HCT116 (cell line): ENCODE results near the gene RPS6KC1. TPM values are rescaled to one million over a fixed set of nuclear protein-coding genes. Genes with fewer than 3 reads are reported as not detected.

Source experiments
- ATAC-seq: fragments of 200-7000 bp; cut with Tn5 transposase; 2 replicates; pipeline ENCODE4 v1.9.1; 2020; ENCODE audit warnings: mild to moderate bottlenecking, moderate library complexity
- BruUV-seq: library from RNA; stranded (reverse); fragments of 400-500 nt; replicated peaks from 2 replicates; lab custom pipeline; 2021; lab: Mats Ljungman, UMichigan
- CTCF ChIA-PET: fragments of 300-600 bp; sonication (Branson Sonifier 250); formaldehyde crosslinking; loops from one replicate; lab custom pipeline; 2021; ENCODE audit warnings: antibody characterized with exemption; lab: Charles Lee
- POLR2A ChIA-PET: fragments of 300-600, 350-600 bp; sonication (Branson Sonifier 250); formaldehyde crosslinking; loops from one replicate; lab custom pipeline; 2021; ENCODE audit warnings: antibody characterized with exemption; lab: Charles Lee
- RAD21 ChIA-PET, 2 experiments: fragments of 300-600 bp; sonication (Branson Sonifier 250); formaldehyde crosslinking; loops; one replicate each; lab custom pipeline; 2023; ENCODE audit warnings: low total read pairs in 2 of 2; ENCODE audit not compliant: uncharacterized antibody in 2 of 2, unreplicated experiment in 2 of 2, low non-redundant PET in 1 of 2; lab: Charles Lee
- DNase-seq: peaks from one replicate; pipeline ENCODE4 v3.0.0-alpha.2; 2010; ENCODE audit warnings: low read depth, low spot score
- H2AFZ ChIP-seq: fragments of 200-600 bp; shearing (Covaris generic), sonication (generic); 2 replicates; pipeline ENCODE4 v1.6.1; 2017; ENCODE audit warnings: low read depth, mixed run types, mixed read lengths, antibody characterized with exemption, low read length; ENCODE audit not compliant: poor library complexity, severe bottlenecking
- H3K27ac ChIP-seq: 2 replicates; pipeline ENCODE4 v1.5.1; 2012; ENCODE audit warnings: low read depth, low read length
- H3K27me3 ChIP-seq: fragments of 200-600 bp; sonication (generic); 2 replicates; pipeline ENCODE4 v1.6.1; 2016; ENCODE audit warnings: mixed run types, low read length, mixed read lengths; ENCODE audit not compliant: insufficient read depth
- H3K36me3 ChIP-seq, 2 experiments: fragments of 200-500 bp in 1 of 2; fragments of 200-600 bp in 1 of 2; sonication (Bioruptor generic) in 1 of 2; sonication (generic) in 1 of 2; 2 replicates each; pipeline versions ENCODE4 v1.5.1 to v1.6.1; 2014 to 2016; ENCODE audit warnings: low read length in 2 of 2, inconsistent platforms in 1 of 2, mixed read lengths in 1 of 2, mixed run types in 1 of 2; ENCODE audit not compliant: insufficient read depth in 2 of 2, control insufficient read depth in 1 of 2
- H3K4me1 ChIP-seq, 2 experiments: fragments of 200-600 bp in 1 of 2; sonication (generic) in 1 of 2; 2 replicates each; pipeline versions ENCODE4 v1.5.1 to v1.6.1; 2012 to 2017; ENCODE audit warnings: low read length in 2 of 2, inconsistent platforms in 1 of 2, mild to moderate bottlenecking in 1 of 2, mixed read lengths in 1 of 2, mixed run types in 1 of 2, moderate library complexity in 1 of 2; ENCODE audit not compliant: insufficient read depth in 2 of 2, control insufficient read depth in 1 of 2
- H3K4me2 ChIP-seq: fragments of 200-600 bp; sonication (generic); 2 replicates; pipeline ENCODE4 v1.6.1; 2017; ENCODE audit warnings: mixed run types, low read length, mixed read lengths
- H3K4me3 ChIP-seq, 2 experiments: fragments of 200-600 bp in 1 of 2; sonication (generic) in 1 of 2; replicated peaks in 1 of 2; 2 replicates each; pipeline ENCODE4 v1.5.1; 2011 to 2016; ENCODE audit warnings: low read length in 2 of 2, control low read depth in 1 of 2, low read depth in 1 of 2, mild to moderate bottlenecking in 1 of 2, mixed read lengths in 1 of 2, mixed run types in 1 of 2
- H3K79me2 ChIP-seq: fragments of 200-600 bp; sonication (generic); 2 replicates; pipeline ENCODE4 v1.6.1; 2017; ENCODE audit warnings: mild to moderate bottlenecking, mixed run types, low read length, moderate library complexity, mixed read lengths; ENCODE audit not compliant: insufficient read depth
- H3K9ac ChIP-seq: fragments of 200-600 bp; sonication (generic); 2 replicates; pipeline ENCODE4 v1.6.1; 2016; ENCODE audit warnings: low read length, mixed read lengths
- H3K9me2 ChIP-seq: fragments of 200-600 bp; sonication (generic), shearing (Covaris generic); 2 replicates; pipeline ENCODE4 v1.6.1; 2017; ENCODE audit warnings: mixed run types, mild to moderate bottlenecking, moderate library complexity; ENCODE audit not compliant: insufficient read depth
- H3K9me3 ChIP-seq, 2 experiments: fragments of 200-500 bp in 1 of 2; fragments of 200-600 bp in 1 of 2; sonication (Bioruptor generic) in 1 of 2; sonication (generic) in 1 of 2; 2 replicates each; pipeline ENCODE4 v1.6.1; 2014 to 2017; ENCODE audit warnings: low read length in 2 of 2, mixed read lengths in 2 of 2, inconsistent platforms in 1 of 2, low read depth in 1 of 2, mild to moderate bottlenecking in 1 of 2, mixed run types in 1 of 2, moderate library complexity in 1 of 2; ENCODE audit not compliant: control insufficient read depth in 1 of 2, insufficient read depth in 1 of 2
- H4K20me1 ChIP-seq: fragments of 200-600 bp; sonication (generic), shearing (Covaris generic); 2 replicates; pipeline ENCODE4 v1.6.1; 2017; ENCODE audit warnings: mixed run types, mild to moderate bottlenecking, moderate library complexity; ENCODE audit not compliant: insufficient read depth
- CBX3 ChIP-seq: IDR thresholded peaks from 2 replicates; pipeline ENCODE4 v1.6.1; 2012; ENCODE audit warnings: low read depth
- CEBPB ChIP-seq: IDR thresholded peaks from 2 replicates; pipeline ENCODE4 v1.6.1; 2012; ENCODE audit warnings: low read depth
- EGR1 ChIP-seq: IDR thresholded peaks from 2 replicates; pipeline ENCODE4 v1.6.1; 2012; ENCODE audit warnings: low read depth
- ELF1 ChIP-seq: IDR thresholded peaks from 2 replicates; pipeline ENCODE4 v1.6.1; 2012; ENCODE audit warnings: low read depth, borderline replicate concordance
- EZH2 ChIP-seq: fragments of 200-600 bp; sonication (generic); IDR thresholded peaks from 2 replicates; pipeline ENCODE4 v1.6.1; 2017; ENCODE audit warnings: antibody characterized with exemption, mixed run types
- EZH2phosphoT487 ChIP-seq: fragments of 200-600 bp; IDR thresholded peaks from 2 replicates; pipeline ENCODE4 v1.6.1; 2018; ENCODE audit warnings: antibody characterized with exemption, borderline replicate concordance
- FOSL1 ChIP-seq: IDR thresholded peaks from 2 replicates; pipeline ENCODE4 v1.6.1; 2012; ENCODE audit warnings: low read depth
- JUND ChIP-seq: IDR thresholded peaks from 2 replicates; pipeline ENCODE4 v1.6.1; 2012
- POLR2A ChIP-seq: IDR thresholded peaks from 2 replicates; pipeline ENCODE4 v1.7.0; 2011; ENCODE audit warnings: borderline replicate concordance; ENCODE audit not compliant: insufficient read depth, insufficient read length; ENCODE audit errors: extremely low read depth
- POLR2AphosphoS5 ChIP-seq: IDR thresholded peaks from 2 replicates; pipeline ENCODE4 v1.6.1; 2011; ENCODE audit warnings: mild to moderate bottlenecking, low read depth, low read length, moderate library complexity
- SIN3A ChIP-seq: IDR thresholded peaks from 2 replicates; pipeline ENCODE4 v1.6.1; 2012; ENCODE audit warnings: low read depth
- SP1 ChIP-seq: IDR thresholded peaks from 2 replicates; pipeline ENCODE4 v1.6.1; 2012; ENCODE audit warnings: low read depth
- SRF ChIP-seq: IDR thresholded peaks from 2 replicates; pipeline ENCODE4 v1.6.1; 2012; ENCODE audit warnings: low read depth
- TCF7L2 ChIP-seq: IDR thresholded peaks from 2 replicates; pipeline ENCODE4 v1.7.0; 2011; ENCODE audit warnings: borderline replicate concordance, inconsistent platforms; ENCODE audit not compliant: insufficient read depth, insufficient read length; ENCODE audit errors: extremely low read depth
- YY1 ChIP-seq: IDR thresholded peaks from 2 replicates; pipeline ENCODE4 v1.6.1; 2011; ENCODE audit warnings: low read length, low read depth, moderate library complexity, mild to moderate bottlenecking; ENCODE audit not compliant: insufficient replicate concordance; ENCODE audit errors: extremely low read depth
- ZFX ChIP-seq: fragments of 450-650 bp; IDR thresholded peaks from 2 replicates; pipeline ENCODE4 v1.6.1; 2017
- ZNF274 ChIP-seq: fragments of 200-500 bp; sonication (Bioruptor generic); IDR thresholded peaks from 2 replicates; pipeline ENCODE4 v1.6.1; 2014; ENCODE audit warnings: mild to moderate bottlenecking, low read depth, low read length, inconsistent platforms
- intact Hi-C: fragments of 100-400 bp; cut with micrococcal nuclease; formaldehyde crosslinking; loops from 2 replicates; pipeline ENCODE4 v1.10.0; 2022
- total RNA-seq: library from RNA; stranded (reverse); gene quantifications from one replicate; pipeline ENCODE4 v1.2.1, GENCODE V29; 2021; ENCODE audit not compliant: unreplicated experiment
- TF ChIP-seq, protein P1 (sequence below): IDR thresholded peaks from 2 replicates; pipeline ENCODE4 v1.6.1; 2012; ENCODE audit warnings: low read depth
- TF ChIP-seq, protein P2 (sequence below): IDR thresholded peaks from 2 replicates; pipeline ENCODE4 v1.6.1; 2012
- TF ChIP-seq, protein P3 (sequence below): IDR thresholded peaks from 2 replicates; pipeline ENCODE4 v1.6.1; 2012

RPS6KC1 gene
- total RNA-seq, 1 experiment from 2014 or later, result 15.9 TPM

- no peak overlapping the region for H3K4me3 ChIP-seq
- H2AFZ ChIP-seq, result no peak overlapping the region
- H3K9me3 ChIP-seq, result no peaks in the 10 kb centered on the region
- H3K27ac ChIP-seq, result no peak overlapping the region
- no peak for DNase-seq
- no peaks in the 10 kb centered on the region for H3K36me3 ChIP-seq
- peaks cover 64% of the 10 kb centered on the region for H3K79me2 ChIP-seq
- H4K20me1 ChIP-seq, result peaks cover 9% of the 10 kb centered on the region; the same call in 1 of the 2 replicates
- no peak overlapping the region for H3K9ac ChIP-seq
- H3K4me2 ChIP-seq, result no peak overlapping the region
- H3K27me3 ChIP-seq, result no peaks in the 10 kb centered on the region
- TF ChIP-seq JUND, result no peak
- TF ChIP-seq TCF7L2, result no peak
- no peak for TF ChIP-seq SIN3A
- no peak for TF ChIP-seq EZH2
- TF ChIP-seq, protein P1, sequence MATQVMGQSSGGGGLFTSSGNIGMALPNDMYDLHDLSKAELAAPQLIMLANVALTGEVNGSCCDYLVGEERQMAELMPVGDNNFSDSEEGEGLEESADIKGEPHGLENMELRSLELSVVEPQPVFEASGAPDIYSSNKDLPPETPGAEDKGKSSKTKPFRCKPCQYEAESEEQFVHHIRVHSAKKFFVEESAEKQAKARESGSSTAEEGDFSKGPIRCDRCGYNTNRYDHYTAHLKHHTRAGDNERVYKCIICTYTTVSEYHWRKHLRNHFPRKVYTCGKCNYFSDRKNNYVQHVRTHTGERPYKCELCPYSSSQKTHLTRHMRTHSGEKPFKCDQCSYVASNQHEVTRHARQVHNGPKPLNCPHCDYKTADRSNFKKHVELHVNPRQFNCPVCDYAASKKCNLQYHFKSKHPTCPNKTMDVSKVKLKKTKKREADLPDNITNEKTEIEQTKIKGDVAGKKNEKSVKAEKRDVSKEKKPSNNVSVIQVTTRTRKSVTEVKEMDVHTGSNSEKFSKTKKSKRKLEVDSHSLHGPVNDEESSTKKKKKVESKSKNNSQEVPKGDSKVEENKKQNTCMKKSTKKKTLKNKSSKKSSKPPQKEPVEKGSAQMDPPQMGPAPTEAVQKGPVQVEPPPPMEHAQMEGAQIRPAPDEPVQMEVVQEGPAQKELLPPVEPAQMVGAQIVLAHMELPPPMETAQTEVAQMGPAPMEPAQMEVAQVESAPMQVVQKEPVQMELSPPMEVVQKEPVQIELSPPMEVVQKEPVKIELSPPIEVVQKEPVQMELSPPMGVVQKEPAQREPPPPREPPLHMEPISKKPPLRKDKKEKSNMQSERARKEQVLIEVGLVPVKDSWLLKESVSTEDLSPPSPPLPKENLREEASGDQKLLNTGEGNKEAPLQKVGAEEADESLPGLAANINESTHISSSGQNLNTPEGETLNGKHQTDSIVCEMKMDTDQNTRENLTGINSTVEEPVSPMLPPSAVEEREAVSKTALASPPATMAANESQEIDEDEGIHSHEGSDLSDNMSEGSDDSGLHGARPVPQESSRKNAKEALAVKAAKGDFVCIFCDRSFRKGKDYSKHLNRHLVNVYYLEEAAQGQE, result no peak
- TF ChIP-seq EGR1, result no peak
- no peak for TF ChIP-seq SP1
- TF ChIP-seq SRF, result no peak
- no peak for TF ChIP-seq POLR2A
- no peak for TF ChIP-seq ZNF274
- no peak for TF ChIP-seq YY1
- TF ChIP-seq, protein P2, sequence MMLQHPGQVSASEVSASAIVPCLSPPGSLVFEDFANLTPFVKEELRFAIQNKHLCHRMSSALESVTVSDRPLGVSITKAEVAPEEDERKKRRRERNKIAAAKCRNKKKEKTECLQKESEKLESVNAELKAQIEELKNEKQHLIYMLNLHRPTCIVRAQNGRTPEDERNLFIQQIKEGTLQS, result no peak
- TF ChIP-seq FOSL1, result no peak
- no peak for TF ChIP-seq ELF1
- TF ChIP-seq CBX3, result no peak
- TF ChIP-seq EZH2phosphoT487, result no peak
- TF ChIP-seq, protein P3, sequence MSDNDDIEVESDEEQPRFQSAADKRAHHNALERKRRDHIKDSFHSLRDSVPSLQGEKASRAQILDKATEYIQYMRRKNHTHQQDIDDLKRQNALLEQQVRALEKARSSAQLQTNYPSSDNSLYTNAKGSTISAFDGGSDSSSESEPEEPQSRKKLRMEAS, result no peak
- TF ChIP-seq ZFX, result no peak
- TF ChIP-seq CEBPB, result no peak
- TF ChIP-seq POLR2AphosphoS5, result no peak
- ChIA-PET RAD21 (no interaction called here), POLR2A (no interaction called here), CTCF (no interaction called here)
- no TSS peak for BruUV-seq
- intact Hi-C loops, result no loop called here
- no peaks in the 10 kb centered on the region for H3K4me1 ChIP-seq
- H3K9me2 ChIP-seq, result no peaks in the 10 kb centered on the region
- no peak for ATAC-seq
Measured at GRCh38 chr1:213057264-213058059, 6.4 kb downstream of the RPS6KC1 start.
